GM06990 (cell line): ENCODE measurements around the gene CAMKMT.

ENCODE experiments used
- DNase-seq: peaks from one replicate; pipeline ENCODE4 v3.0.0-alpha.2; 2011; ENCODE audit not compliant: insufficient read length; ENCODE audit errors: extremely low read depth
- H3K27me3 ChIP-seq: replicated peaks from 2 replicates; pipeline ENCODE4 v1.6.0; 2011; ENCODE audit warnings: low read length; ENCODE audit not compliant: control insufficient read depth, insufficient read depth
- H3K36me3 ChIP-seq: 2 replicates; pipeline ENCODE4 v1.5.1; 2011; ENCODE audit warnings: low read length; ENCODE audit not compliant: control insufficient read depth, insufficient read depth
- H3K4me3 ChIP-seq: replicated peaks from 2 replicates; pipeline ENCODE4 v1.5.1; 2011; ENCODE audit warnings: low read depth, mild to moderate bottlenecking, control low read depth, low read length
- CTCF ChIP-seq: IDR thresholded peaks from 2 replicates; pipeline ENCODE4 v1.5.1; 2011; ENCODE audit warnings: low read length, control low read depth, mild to moderate bottlenecking, inconsistent platforms; ENCODE audit not compliant: insufficient read depth, poor library complexity, severe bottlenecking

The CAMKMT gene

GRCh38 chr2:44459739-44460138 is 98.0 kb downstream of the CAMKMT start:
- no peaks in the 10 kb centered on the region for H3K36me3 ChIP-seq
- no peak for TF ChIP-seq CTCF
- H3K4me3 ChIP-seq, result no peak overlapping the region
- no peak for DNase-seq
- H3K27me3 ChIP-seq, result no peaks in the 10 kb centered on the region

GRCh38 chr2:44462934-44463849 is 101.4 kb downstream of the CAMKMT start:
- Histone ChIP-seq H3K27me3 (no peaks in the 10 kb centered on the region), H3K36me3 (no peaks in the 10 kb centered on the region), H3K4me3 (no peak overlapping the region)
- no peak for DNase-seq
- peak; percentile 8 for TF ChIP-seq CTCF

GRCh38 chr2:44464437-44464836 is 102.7 kb downstream of the CAMKMT start:
- Histone ChIP-seq H3K36me3 (no peaks in the 10 kb centered on the region), H3K4me3 (no peak overlapping the region), H3K27me3 (no peaks in the 10 kb centered on the region)
- DNase-seq, result no peak
- no peak for TF ChIP-seq CTCF

- H3K36me3 ChIP-seq, result no peaks in the 10 kb centered on the region
- no peaks in the 10 kb centered on the region for H3K27me3 ChIP-seq
- no peak overlapping the region for H3K4me3 ChIP-seq
- no peak for TF ChIP-seq CTCF
- DNase-seq, result no peak
Measured at GRCh38 chr2:44470151-44470550, 108.4 kb downstream of the CAMKMT start.

GRCh38 chr2:44477657-44478414 is 116.1 kb downstream of the CAMKMT start:
- H3K27me3 ChIP-seq, result no peaks in the 10 kb centered on the region
- H3K36me3 ChIP-seq, result no peaks in the 10 kb centered on the region
- H3K4me3 ChIP-seq, result no peak overlapping the region
- no peak for DNase-seq
- no peak for TF ChIP-seq CTCF
